Measurements from ENCODE around the gene COL6A2. TPM values are rescaled to one million over a fixed set of nuclear protein-coding genes. Genes with fewer than 3 reads are reported as not detected.

The COL6A2 gene
- polyA plus RNA-seq, 1 of the 3 experiments (the other 2 are of a cell fraction), result 108 TPM

DNA sequence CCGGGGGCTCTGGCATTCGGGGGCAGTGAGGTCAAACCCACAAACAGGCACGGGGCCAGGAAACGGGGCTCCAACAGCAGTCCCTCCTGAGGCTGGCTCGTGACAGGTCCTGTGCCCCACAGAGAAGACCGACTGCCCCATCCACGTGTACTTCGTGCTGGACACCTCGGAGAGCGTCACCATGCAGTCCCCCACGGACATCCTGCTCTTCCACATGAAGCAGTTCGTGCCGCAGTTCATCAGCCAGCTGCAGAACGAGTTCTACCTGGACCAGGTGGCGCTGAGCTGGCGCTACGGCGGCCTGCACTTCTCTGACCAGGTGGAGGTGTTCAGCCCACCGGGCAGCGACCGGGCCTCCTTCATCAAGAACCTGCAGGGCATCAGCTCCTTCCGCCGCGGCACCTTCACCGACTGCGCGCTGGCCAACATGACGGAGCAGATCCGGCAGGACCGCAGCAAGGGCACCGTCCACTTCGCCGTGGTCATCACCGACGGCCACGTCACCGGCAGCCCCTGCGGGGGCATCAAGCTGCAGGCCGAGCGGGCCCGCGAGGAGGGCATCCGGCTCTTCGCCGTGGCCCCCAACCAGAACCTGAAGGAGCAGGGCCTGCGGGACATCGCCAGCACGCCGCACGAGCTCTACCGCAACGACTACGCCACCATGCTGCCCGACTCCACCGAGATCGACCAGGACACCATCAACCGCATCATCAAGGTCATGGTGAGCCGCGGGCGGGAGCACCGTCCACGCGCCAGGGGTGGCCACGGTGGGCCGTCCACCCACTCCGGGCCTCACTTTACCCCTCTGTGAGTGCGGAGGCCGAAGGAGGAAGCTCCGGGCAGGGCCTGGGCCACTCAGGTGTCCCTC is 14.2 kb downstream of the COL6A2 start:
- Histone ChIP-seq H3K9ac (no peak overlapping the region), H3K27me3 (ENCODE audit: insufficient read depth) (no peaks in the 10 kb centered on the region), H3K27ac (ENCODE audit: low read depth in 2 of 2, low read length in 1 of 2) (no peak overlapping the region; a peak in 1 of 4 replicates), H3K4me1 (ENCODE audit: control insufficient read depth in 1 of 2, insufficient read depth in 2 of 2, low read depth in 1 of 2, low read length in 1 of 2) (peaks cover 0 to 27% of the 10 kb centered on the region in 2 experiments; a peak in 1 of 4 replicates), H3F3A (replicated peaks; ENCODE audit: insufficient read depth) (no peaks in the 10 kb centered on the region), H3K36me3 (replicated peaks in 1 of 2; ENCODE audit: control insufficient read depth in 1 of 2, insufficient read depth in 2 of 2, low read length in 1 of 2) (peaks cover 29 to 31% of the 10 kb centered on the region in 2 experiments), H3K4me3 (ENCODE audit: low read depth in 2 of 2, low read length in 1 of 2) (no peak overlapping the region), H3K9me3 (no peaks in the 10 kb centered on the region), H3K4me2 (no peak overlapping the region), H3K79me2 (ENCODE audit: insufficient read depth) (peaks cover 39% of the 10 kb centered on the region), H3K9me2 (no peaks in the 10 kb centered on the region), H2AFZ (ENCODE audit: low read depth) (no peak overlapping the region), H4K20me1 (ENCODE audit: insufficient read depth) (peaks cover 12% of the 10 kb centered on the region)
- ChIA-PET POLR2A (no interaction called here), CTCF (interaction anchor here (1.2 kb wide), 1 partner anchor 31 kb away, joined by 3 read pairs; no protein-coding TSS in a partner anchor)
- WGBS (ENCODE audit: low lambda C conversion rate), result no CpG with 5 or more reads among the region's 69 CpGs
- no peak for TF ChIP-seq CHD2 (IDR thresholded peaks at IDR 0.05; ENCODE audit: low read length, partially characterized antibody)
- TF ChIP-seq RAD21 (IDR thresholded peaks at IDR 0.05; ENCODE audit: low read length), result no peak
- TF ChIP-seq FOXM1 (IDR thresholded peaks at IDR 0.05; ENCODE audit: low read depth), result no peak
- no peak for TF ChIP-seq MEF2A (IDR thresholded peaks at IDR 0.05; ENCODE audit: borderline replicate concordance, low read depth)
- TF ChIP-seq, protein P1, sequence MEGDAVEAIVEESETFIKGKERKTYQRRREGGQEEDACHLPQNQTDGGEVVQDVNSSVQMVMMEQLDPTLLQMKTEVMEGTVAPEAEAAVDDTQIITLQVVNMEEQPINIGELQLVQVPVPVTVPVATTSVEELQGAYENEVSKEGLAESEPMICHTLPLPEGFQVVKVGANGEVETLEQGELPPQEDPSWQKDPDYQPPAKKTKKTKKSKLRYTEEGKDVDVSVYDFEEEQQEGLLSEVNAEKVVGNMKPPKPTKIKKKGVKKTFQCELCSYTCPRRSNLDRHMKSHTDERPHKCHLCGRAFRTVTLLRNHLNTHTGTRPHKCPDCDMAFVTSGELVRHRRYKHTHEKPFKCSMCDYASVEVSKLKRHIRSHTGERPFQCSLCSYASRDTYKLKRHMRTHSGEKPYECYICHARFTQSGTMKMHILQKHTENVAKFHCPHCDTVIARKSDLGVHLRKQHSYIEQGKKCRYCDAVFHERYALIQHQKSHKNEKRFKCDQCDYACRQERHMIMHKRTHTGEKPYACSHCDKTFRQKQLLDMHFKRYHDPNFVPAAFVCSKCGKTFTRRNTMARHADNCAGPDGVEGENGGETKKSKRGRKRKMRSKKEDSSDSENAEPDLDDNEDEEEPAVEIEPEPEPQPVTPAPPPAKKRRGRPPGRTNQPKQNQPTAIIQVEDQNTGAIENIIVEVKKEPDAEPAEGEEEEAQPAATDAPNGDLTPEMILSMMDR (IDR thresholded peaks at IDR 0.05), result no peak
- TF ChIP-seq GABPA (IDR thresholded peaks at IDR 0.05; ENCODE audit: low read depth), result no peak
- TF ChIP-seq EZH2phosphoT487 (IDR thresholded peaks at IDR 0.05; ENCODE audit: borderline replicate concordance, low read depth), result no peak
- no peak for TF ChIP-seq EP300 (IDR thresholded peaks at IDR 0.05; ENCODE audit: borderline replicate concordance in 1 of 2, low read depth in 1 of 2, low read length in 1 of 2)
- peak; percentile 11 for DNase-seq

DNA sequence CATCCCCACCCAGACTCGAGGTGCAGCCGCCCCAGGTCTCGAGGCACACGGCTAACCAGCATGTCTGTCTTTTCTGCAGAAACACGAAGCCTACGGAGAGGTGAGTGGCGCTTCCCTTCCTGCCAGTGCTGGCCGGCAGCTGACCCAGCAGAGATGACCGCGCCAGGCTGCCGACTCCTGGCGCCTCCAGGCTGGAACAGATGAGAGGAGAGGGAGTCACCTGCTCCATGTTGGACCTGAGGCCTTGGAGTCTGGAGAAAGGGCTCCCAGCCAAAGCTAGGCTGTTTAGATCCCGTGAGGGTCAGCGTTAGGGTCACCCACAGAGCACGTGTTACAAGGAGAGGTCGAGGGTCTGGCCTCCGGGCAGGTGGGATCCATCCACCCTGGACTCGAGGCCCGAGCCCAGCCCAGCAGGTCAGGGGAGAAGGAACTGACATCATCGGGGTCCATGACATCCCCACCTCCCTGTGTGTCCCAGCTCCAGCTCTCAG is 14.9 kb downstream of the COL6A2 start:
- 90% methylated on average over 7 of the region's 20 CpGs for whole genome bisulfite sequencing (ENCODE audit: low lambda C conversion rate)
- H3K4me3 ChIP-seq (ENCODE audit: low read depth in 2 of 2, low read length in 1 of 2), result no peak overlapping the region
- H3F3A ChIP-seq (replicated peaks; ENCODE audit: insufficient read depth), result no peaks in the 10 kb centered on the region
- peaks cover 0 to 27% of the 10 kb centered on the region in 2 experiments; a peak in 1 of 4 replicates for H3K4me1 ChIP-seq (ENCODE audit: control insufficient read depth in 1 of 2, insufficient read depth in 2 of 2, low read depth in 1 of 2, low read length in 1 of 2)
- H3K9me3 ChIP-seq, result no peaks in the 10 kb centered on the region
- CTCF ChIA-PET, result interaction anchor here (0.7 to 1.2 kb wide), 2 partner anchors 31 to 119 kb away, joined by 3 read pairs; no protein-coding TSS in a partner anchor
- POLR2A ChIA-PET, result no interaction called here
- H4K20me1 ChIP-seq (ENCODE audit: insufficient read depth), result peaks cover 12% of the 10 kb centered on the region
- TF ChIP-seq GATA2 (CRISPR knock-in tag; IDR thresholded peaks at IDR 0.05) (no peak), GABPA (IDR thresholded peaks at IDR 0.05; ENCODE audit: low read depth) (no peak), EZH2phosphoT487 (IDR thresholded peaks at IDR 0.05; ENCODE audit: borderline replicate concordance, low read depth) (no peak), YY1 (IDR thresholded peaks at IDR 0.05; ENCODE audit: low read depth) (no peak), SIN3A (IDR thresholded peaks at IDR 0.05; ENCODE audit: borderline replicate concordance, low read depth, low read length) (no peak), TAF1 (IDR thresholded peaks at IDR 0.05; ENCODE audit: borderline replicate concordance, low read depth, low read length) (no peak), RXRA (IDR thresholded peaks at IDR 0.05; ENCODE audit: borderline replicate concordance, low read depth) (no peak), ELF1 (IDR thresholded peaks at IDR 0.05) (no peak), NFIC (IDR thresholded peaks at IDR 0.05; ENCODE audit: borderline replicate concordance) (no peak)
- TF ChIP-seq, protein P2, sequence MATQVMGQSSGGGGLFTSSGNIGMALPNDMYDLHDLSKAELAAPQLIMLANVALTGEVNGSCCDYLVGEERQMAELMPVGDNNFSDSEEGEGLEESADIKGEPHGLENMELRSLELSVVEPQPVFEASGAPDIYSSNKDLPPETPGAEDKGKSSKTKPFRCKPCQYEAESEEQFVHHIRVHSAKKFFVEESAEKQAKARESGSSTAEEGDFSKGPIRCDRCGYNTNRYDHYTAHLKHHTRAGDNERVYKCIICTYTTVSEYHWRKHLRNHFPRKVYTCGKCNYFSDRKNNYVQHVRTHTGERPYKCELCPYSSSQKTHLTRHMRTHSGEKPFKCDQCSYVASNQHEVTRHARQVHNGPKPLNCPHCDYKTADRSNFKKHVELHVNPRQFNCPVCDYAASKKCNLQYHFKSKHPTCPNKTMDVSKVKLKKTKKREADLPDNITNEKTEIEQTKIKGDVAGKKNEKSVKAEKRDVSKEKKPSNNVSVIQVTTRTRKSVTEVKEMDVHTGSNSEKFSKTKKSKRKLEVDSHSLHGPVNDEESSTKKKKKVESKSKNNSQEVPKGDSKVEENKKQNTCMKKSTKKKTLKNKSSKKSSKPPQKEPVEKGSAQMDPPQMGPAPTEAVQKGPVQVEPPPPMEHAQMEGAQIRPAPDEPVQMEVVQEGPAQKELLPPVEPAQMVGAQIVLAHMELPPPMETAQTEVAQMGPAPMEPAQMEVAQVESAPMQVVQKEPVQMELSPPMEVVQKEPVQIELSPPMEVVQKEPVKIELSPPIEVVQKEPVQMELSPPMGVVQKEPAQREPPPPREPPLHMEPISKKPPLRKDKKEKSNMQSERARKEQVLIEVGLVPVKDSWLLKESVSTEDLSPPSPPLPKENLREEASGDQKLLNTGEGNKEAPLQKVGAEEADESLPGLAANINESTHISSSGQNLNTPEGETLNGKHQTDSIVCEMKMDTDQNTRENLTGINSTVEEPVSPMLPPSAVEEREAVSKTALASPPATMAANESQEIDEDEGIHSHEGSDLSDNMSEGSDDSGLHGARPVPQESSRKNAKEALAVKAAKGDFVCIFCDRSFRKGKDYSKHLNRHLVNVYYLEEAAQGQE (IDR thresholded peaks at IDR 0.05; ENCODE audit: low read depth, low read length), result no peak
- TF ChIP-seq, protein P3, sequence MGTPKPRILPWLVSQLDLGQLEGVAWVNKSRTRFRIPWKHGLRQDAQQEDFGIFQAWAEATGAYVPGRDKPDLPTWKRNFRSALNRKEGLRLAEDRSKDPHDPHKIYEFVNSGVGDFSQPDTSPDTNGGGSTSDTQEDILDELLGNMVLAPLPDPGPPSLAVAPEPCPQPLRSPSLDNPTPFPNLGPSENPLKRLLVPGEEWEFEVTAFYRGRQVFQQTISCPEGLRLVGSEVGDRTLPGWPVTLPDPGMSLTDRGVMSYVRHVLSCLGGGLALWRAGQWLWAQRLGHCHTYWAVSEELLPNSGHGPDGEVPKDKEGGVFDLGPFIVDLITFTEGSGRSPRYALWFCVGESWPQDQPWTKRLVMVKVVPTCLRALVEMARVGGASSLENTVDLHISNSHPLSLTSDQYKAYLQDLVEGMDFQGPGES (IDR thresholded peaks at IDR 0.05; ENCODE audit: low read depth, low read length), result no peak
- TF ChIP-seq, protein P4, sequence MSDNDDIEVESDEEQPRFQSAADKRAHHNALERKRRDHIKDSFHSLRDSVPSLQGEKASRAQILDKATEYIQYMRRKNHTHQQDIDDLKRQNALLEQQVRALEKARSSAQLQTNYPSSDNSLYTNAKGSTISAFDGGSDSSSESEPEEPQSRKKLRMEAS (IDR thresholded peaks at IDR 0.05; ENCODE audit: low read depth), result no peak
- no peak overlapping the region for H3K27ac ChIP-seq (ENCODE audit: low read depth in 2 of 2, low read length in 1 of 2)
- H3K27me3 ChIP-seq (ENCODE audit: insufficient read depth), result no peaks in the 10 kb centered on the region
- H2AFZ ChIP-seq (ENCODE audit: low read depth), result no peak overlapping the region
- no peaks in the 10 kb centered on the region for H3K9me2 ChIP-seq
- no peak overlapping the region for H3K4me2 ChIP-seq
- DNase-seq, result no peak
- H3K79me2 ChIP-seq (ENCODE audit: insufficient read depth), result peaks cover 32% of the 10 kb centered on the region
- H3K36me3 ChIP-seq (replicated peaks in 1 of 2; ENCODE audit: control insufficient read depth in 1 of 2, insufficient read depth in 2 of 2, low read length in 1 of 2), result peaks cover 25 to 32% of the 10 kb centered on the region in 2 experiments
- no peak overlapping the region for H3K9ac ChIP-seq

All from SK-N-SH (cell line).